Endometrial microvascular endothelial cells (primary cell): ENCODE data around the gene RNU6-9. TPM values are rescaled to one million over a fixed set of nuclear protein-coding genes. Genes with fewer than 3 reads are reported as not detected.

Experiments used
- in situ Hi-C: cut with HindIII; loops from 2 replicates; pipeline ENCODE4 v1.10.0; 2017; ENCODE audit warnings: low sequenced_read_pairs, low pct_unique_long_range_greater_than_20kb; ENCODE audit errors: inconsistent ontology term
- total RNA-seq: library from RNA; depleted of rRNA; stranded (reverse); fragments of >200 nt; gene quantifications from one replicate; pipeline ENCODE4 v1.2.3, GENCODE V29; 2015; ENCODE audit errors: inconsistent ontology term

Gene RNU6-9
- total RNA-seq, 1 donor from 2014 or later: not detected

- in situ Hi-C loops: no loop called here
Observed at GRCh38 chr19:926589-927350, 33.5 kb downstream of the RNU6-9 start.

GRCh38 chr19:927351-927779 is 34.1 kb downstream of the RNU6-9 start:
- in situ Hi-C loops: no loop called here

GRCh38 chr19:927780-928401 is 34.6 kb downstream of the RNU6-9 start:
- in situ Hi-C loops: no loop called here

GRCh38 chr19:928471-929202 is 35.4 kb downstream of the RNU6-9 start:
- in situ Hi-C loops: no loop called here

GRCh38 chr19:929203-929890 is 36.1 kb downstream of the RNU6-9 start:
- in situ Hi-C loops: no loop called here

- in situ Hi-C loops: no loop called here
Observed at GRCh38 chr19:929891-930258, 36.6 kb downstream of the RNU6-9 start.

GRCh38 chr19:931860-932647 is 38.8 kb downstream of the RNU6-9 start:
- in situ Hi-C loops: no loop called here

- in situ Hi-C loops: no loop called here
Observed at GRCh38 chr19:932648-933552, 39.6 kb downstream of the RNU6-9 start.

- in situ Hi-C loops: no loop called here
Observed at GRCh38 chr19:933553-933882, 40.2 kb downstream of the RNU6-9 start.

GRCh38 chr19:934197-934840 is 41.0 kb downstream of the RNU6-9 start:
- in situ Hi-C loops: no loop called here

- in situ Hi-C loops: no loop called here
Observed at GRCh38 chr19:934865-935479, 41.7 kb downstream of the RNU6-9 start.

- in situ Hi-C loops: no loop called here
Observed at GRCh38 chr19:936175-936546, 42.9 kb downstream of the RNU6-9 start.

GRCh38 chr19:937259-937694 is 44.0 kb downstream of the RNU6-9 start:
- in situ Hi-C loops: no loop called here

- in situ Hi-C loops: no loop called here
Observed at GRCh38 chr19:938233-938923, 45.1 kb downstream of the RNU6-9 start.

GRCh38 chr19:939439-939838 is 46.2 kb downstream of the RNU6-9 start:
- in situ Hi-C loops: no loop called here

GRCh38 chr19:939922-940321 is 46.6 kb downstream of the RNU6-9 start:
- in situ Hi-C loops: no loop called here
